Caco-2 (cell line): ENCODE data around the gene AGAP1. TPM values are rescaled to one million over a fixed set of nuclear protein-coding genes. Genes with fewer than 3 reads are reported as not detected.

ENCODE experiments used
- BruUV-seq: library from RNA; stranded (reverse); fragments of 400-500 nt; replicated peaks from 2 replicates; lab custom pipeline; 2021; lab: Mats Ljungman, UMichigan
- CTCF ChIA-PET: fragments of 300-600 bp; sonication (Branson Sonifier 250); formaldehyde crosslinking; loops from one replicate; lab custom pipeline; 2022; ENCODE audit warnings: antibody characterized with exemption; lab: Charles Lee
- POLR2A ChIA-PET: fragments of 300-600 bp; sonication (Branson Sonifier 250); formaldehyde crosslinking; loops from one replicate; lab custom pipeline; 2022; ENCODE audit warnings: antibody characterized with exemption; lab: Charles Lee
- DNase-seq, 2 experiments: peaks; one replicate each; pipeline versions ENCODE4 v3.0.0 to v3.0.0-alpha.2; 2020 to 2022
- H3K27me3 ChIP-seq: replicated peaks from 2 replicates; pipeline ENCODE4 v1.6.0; 2011; ENCODE audit warnings: low read length; ENCODE audit not compliant: control insufficient read depth, insufficient read depth
- H3K36me3 ChIP-seq: 2 replicates; pipeline ENCODE4 v1.5.1; 2011; ENCODE audit warnings: low read length; ENCODE audit not compliant: control insufficient read depth, insufficient read depth
- H3K4me1 ChIP-seq: fragments of 250-450 bp; sonication (Bioruptor Pico); 2 replicates; pipeline ENCODE4 v1.5.1; 2020; ENCODE audit warnings: mild to moderate bottlenecking
- H3K4me3 ChIP-seq: 2 replicates; pipeline ENCODE4 v1.5.1; 2011; ENCODE audit warnings: low read depth, mild to moderate bottlenecking, control low read depth, low read length
- H3K9me3 ChIP-seq: fragments of 250-450 bp; sonication (Bioruptor Pico); 2 replicates; pipeline ENCODE4 v1.5.1; 2020; ENCODE audit warnings: mild to moderate bottlenecking, moderate library complexity
- H3K27ac Mint-ChIP-seq: one replicate; pipeline ENCODE4 v1.8.0; 2022; ENCODE audit warnings: mixed read lengths; ENCODE audit not compliant: unreplicated experiment
- H3K27me3 Mint-ChIP-seq: one replicate; pipeline ENCODE4 v1.8.0; 2022; ENCODE audit warnings: mixed read lengths; ENCODE audit not compliant: insufficient read depth, unreplicated experiment
- H3K36me3 Mint-ChIP-seq: one replicate; pipeline ENCODE4 v1.8.0; 2022; ENCODE audit warnings: mild to moderate bottlenecking, mixed read lengths; ENCODE audit not compliant: insufficient read depth, unreplicated experiment
- H3K4me1 Mint-ChIP-seq: one replicate; pipeline ENCODE4 v1.8.0; 2022; ENCODE audit warnings: low read depth, mixed read lengths; ENCODE audit not compliant: unreplicated experiment
- H3K4me3 Mint-ChIP-seq: one replicate; pipeline ENCODE4 v1.8.0; 2022; ENCODE audit warnings: mild to moderate bottlenecking, moderate library complexity, mixed read lengths; ENCODE audit not compliant: unreplicated experiment
- H3K9me3 Mint-ChIP-seq: one replicate; pipeline ENCODE4 v1.8.0; 2022; ENCODE audit warnings: mixed read lengths; ENCODE audit not compliant: unreplicated experiment
- CTCF ChIP-seq, 2 experiments: fragments of 200-600 bp in 1 of 2; IDR thresholded peaks; 1 replicate in 1 of 2; 2 replicates in 1 of 2; pipeline versions ENCODE4 v1.5.1 to v1.8.0; 2011 to 2022; ENCODE audit warnings: antibody characterized with exemption in 1 of 2, control low read depth in 1 of 2, inconsistent platforms in 1 of 2, low read depth in 1 of 2, low read length in 1 of 2, mild to moderate bottlenecking in 1 of 2, moderate library complexity in 1 of 2; ENCODE audit not compliant: insufficient read depth in 1 of 2, severe bottlenecking in 1 of 2, unreplicated experiment in 1 of 2
- intact Hi-C: fragments of 100-400 bp; cut with micrococcal nuclease; formaldehyde crosslinking; loops from one replicate; pipeline ENCODE4 v1.10.0; 2022; ENCODE audit not compliant: unreplicated experiment
- total RNA-seq: library from RNA; stranded (reverse); gene quantifications from 2 replicates; pipeline ENCODE4 v1.2.3, GENCODE V29; 2022

The AGAP1 gene
- total RNA-seq, 1 experiment from 2014 or later = 41.7 TPM

DNA sequence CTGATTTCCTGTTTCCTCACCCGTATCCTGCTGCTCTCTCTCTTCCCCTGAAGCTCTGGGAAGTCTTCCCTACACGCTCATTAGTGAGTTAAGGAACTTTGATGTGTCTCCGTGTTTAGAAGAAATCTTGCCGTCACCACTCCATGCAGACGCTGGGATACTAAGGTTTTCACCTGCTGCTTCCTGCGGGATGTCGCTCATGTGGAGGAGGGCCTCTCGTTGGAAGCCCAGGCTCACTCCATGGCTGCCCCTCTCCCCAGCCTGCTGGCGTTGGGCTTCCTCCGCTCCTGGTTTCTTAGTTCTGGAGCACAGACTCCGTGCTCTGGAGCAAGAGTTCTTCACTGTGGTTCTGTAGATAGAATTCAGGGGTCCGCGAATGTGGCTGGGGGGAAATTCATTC lies 348.0 kb downstream of the AGAP1 start:
- intact Hi-C loops = no loop called here
- no TSS peak for BruUV-seq
- H3K27me3 ChIP-seq = no peaks in the 10 kb centered on the region
- no peaks in the 10 kb centered on the region for H3K9me3 ChIP-seq
- no peaks in the 10 kb centered on the region for H3K9me3 Mint-ChIP-seq
- H3K4me1 Mint-ChIP-seq = no peaks in the 10 kb centered on the region
- H3K36me3 ChIP-seq = no peaks in the 10 kb centered on the region
- H3K4me3 ChIP-seq = no peak overlapping the region
- no peaks in the 10 kb centered on the region for H3K27me3 Mint-ChIP-seq
- no peak overlapping the region for H3K27ac Mint-ChIP-seq
- POLR2A ChIA-PET = no interaction called here
- H3K4me1 ChIP-seq = no peaks in the 10 kb centered on the region
- peaks cover 29% of the 10 kb centered on the region for H3K36me3 Mint-ChIP-seq
- H3K4me3 Mint-ChIP-seq = no peak overlapping the region
- no peak for TF ChIP-seq CTCF (IDR thresholded peaks at IDR 0.05; ENCODE audit: insufficient read depth in 1 of 2, low read depth in 1 of 2, low read length in 1 of 2, severe bottlenecking in 1 of 2, unreplicated experiment in 1 of 2)
- CTCF ChIA-PET = no interaction called here
- DNase-seq = no peak

DNA sequence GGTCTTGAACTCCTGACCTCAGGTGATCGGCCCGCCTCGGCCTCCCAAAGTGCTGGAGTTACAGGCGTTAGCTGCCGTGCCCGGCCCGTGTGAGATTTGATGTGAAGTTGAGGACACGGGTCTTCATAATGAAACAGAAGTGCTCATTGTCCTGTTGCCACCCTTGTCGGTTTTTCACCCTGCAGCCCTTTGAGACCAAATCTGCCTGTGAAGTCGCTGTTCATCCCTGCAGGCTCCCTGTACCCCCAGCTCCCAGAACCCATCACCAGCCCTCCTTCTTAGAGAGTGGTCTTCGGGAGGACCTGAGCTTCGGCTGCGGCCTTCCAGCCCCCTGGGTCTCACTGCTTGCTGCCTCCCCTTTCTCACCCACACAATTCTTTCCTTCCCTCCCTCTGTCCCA lies 349.1 kb downstream of the AGAP1 start:
- H3K27me3 ChIP-seq = no peaks in the 10 kb centered on the region
- H3K4me3 ChIP-seq = no peak overlapping the region
- Mint-ChIP-seq H3K4me1 (no peaks in the 10 kb centered on the region), H3K36me3 (peaks cover 29% of the 10 kb centered on the region), H3K27ac (peak overlapping the region; percentile 15), H3K9me3 (no peaks in the 10 kb centered on the region), H3K27me3 (no peaks in the 10 kb centered on the region), H3K4me3 (no peak overlapping the region)
- CTCF ChIA-PET = no interaction called here
- POLR2A ChIA-PET = no interaction called here
- no peak for DNase-seq
- TF ChIP-seq CTCF (IDR thresholded peaks at IDR 0.05; ENCODE audit: insufficient read depth in 1 of 2, low read depth in 1 of 2, low read length in 1 of 2, severe bottlenecking in 1 of 2, unreplicated experiment in 1 of 2) = no peak
- intact Hi-C loops = no loop called here
- no peaks in the 10 kb centered on the region for H3K4me1 ChIP-seq
- no peaks in the 10 kb centered on the region for H3K36me3 ChIP-seq
- BruUV-seq = no TSS peak
- no peaks in the 10 kb centered on the region for H3K9me3 ChIP-seq

DNA sequence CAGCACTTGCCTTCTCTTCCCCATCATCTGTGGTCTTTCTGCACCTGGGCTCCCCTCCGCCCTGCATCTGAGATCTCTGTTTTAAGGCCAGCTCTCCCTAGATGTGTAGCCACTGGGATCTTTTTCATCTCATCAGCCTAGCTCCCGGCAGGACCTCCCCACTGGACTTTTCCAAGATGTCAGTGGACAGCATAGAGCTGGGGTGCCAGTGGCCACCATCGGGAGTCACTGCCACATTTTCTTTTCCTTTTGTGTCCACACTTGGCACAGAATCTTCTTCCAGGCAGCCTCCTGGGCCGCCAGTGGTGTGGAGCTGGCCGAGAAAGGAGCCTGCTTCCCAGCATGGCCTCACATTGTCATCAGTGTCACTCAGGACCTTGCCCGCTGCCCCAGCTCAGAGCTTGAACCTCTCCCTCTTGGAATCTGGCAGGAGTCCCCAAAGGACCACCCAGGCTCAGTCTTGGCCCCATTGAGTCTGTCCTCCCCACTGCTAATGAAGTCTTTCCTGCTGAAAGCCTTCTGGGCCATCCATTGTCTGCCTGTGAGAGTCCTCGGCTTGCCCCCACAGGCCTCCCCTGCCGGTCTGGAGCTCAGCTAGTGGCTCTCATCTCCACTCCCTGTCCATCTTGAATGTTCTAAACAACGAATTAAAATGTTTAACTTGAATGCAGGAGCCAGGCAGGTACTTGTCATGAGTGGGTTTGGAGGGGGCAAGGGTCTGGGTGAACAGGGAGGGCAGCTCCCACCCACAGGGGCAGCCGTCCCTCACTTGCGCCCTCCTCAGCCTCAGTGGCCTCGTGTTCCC lies 349.9 kb downstream of the AGAP1 start:
- H3K27me3 Mint-ChIP-seq = no peaks in the 10 kb centered on the region
- no peaks in the 10 kb centered on the region for H3K9me3 Mint-ChIP-seq
- H3K36me3 Mint-ChIP-seq = peaks cover 29% of the 10 kb centered on the region
- H3K4me3 ChIP-seq = no peak overlapping the region
- intact Hi-C loops = no loop called here
- POLR2A ChIA-PET = no interaction called here
- no peak overlapping the region for H3K4me3 Mint-ChIP-seq
- H3K36me3 ChIP-seq = no peaks in the 10 kb centered on the region
- H3K4me1 ChIP-seq = no peaks in the 10 kb centered on the region
- H3K9me3 ChIP-seq = no peaks in the 10 kb centered on the region
- no peaks in the 10 kb centered on the region for H3K4me1 Mint-ChIP-seq
- H3K27ac Mint-ChIP-seq = peak overlapping the region; percentile 15
- no peak for TF ChIP-seq CTCF (IDR thresholded peaks at IDR 0.05; ENCODE audit: insufficient read depth in 1 of 2, low read depth in 1 of 2, low read length in 1 of 2, severe bottlenecking in 1 of 2, unreplicated experiment in 1 of 2)
- CTCF ChIA-PET = no interaction called here
- H3K27me3 ChIP-seq = no peaks in the 10 kb centered on the region
- no peak for DNase-seq
- BruUV-seq = no TSS peak
